H9 (cell line): ENCODE measurements around the gene ACTA1. TPM values are rescaled to one million over a fixed set of nuclear protein-coding genes. Genes with fewer than 3 reads are reported as not detected.
A peak's percentile ranks its signal among the peaks of the same experiment; 100 is the strongest.

Experiments
- DNase-seq: peaks from one replicate; pipeline ENCODE4 v3.0.0-alpha.2; 2017
- H2AFZ ChIP-seq: one replicate; pipeline ENCODE4 v1.6.1; 2013; ENCODE audit warnings: mild to moderate bottlenecking, low read length, control low read depth, moderate library complexity
- H2AK5ac ChIP-seq: 2 replicates; pipeline ENCODE4 v1.6.1; 2013; ENCODE audit warnings: low read length, control low read depth, mixed read lengths; ENCODE audit not compliant: insufficient read length
- H2BK120ac ChIP-seq: one replicate; pipeline ENCODE4 v1.6.1; 2013; ENCODE audit warnings: low read depth, mild to moderate bottlenecking, low read length, control low read depth, inconsistent platforms; ENCODE audit not compliant: poor library complexity, severe bottlenecking
- H2BK12ac ChIP-seq: 2 replicates; pipeline ENCODE4 v1.6.1; 2013; ENCODE audit warnings: low read length, control low read depth, mixed read lengths, low read depth; ENCODE audit not compliant: insufficient read length
- H2BK15ac ChIP-seq: 2 replicates; pipeline ENCODE4 v1.6.1; 2013; ENCODE audit warnings: low read depth, low read length, control low read depth
- H2BK20ac ChIP-seq: one replicate; pipeline ENCODE4 v1.6.1; 2013; ENCODE audit warnings: low read depth, mild to moderate bottlenecking, low read length, control low read depth, inconsistent platforms; ENCODE audit not compliant: poor library complexity, severe bottlenecking
- H2BK5ac ChIP-seq: 2 replicates; pipeline ENCODE4 v1.6.1; 2013; ENCODE audit warnings: low read length, control low read depth, mixed read lengths; ENCODE audit not compliant: insufficient read length
- H3K14ac ChIP-seq: 2 replicates; pipeline ENCODE4 v1.6.1; 2013; ENCODE audit warnings: low read length, control low read depth; ENCODE audit not compliant: insufficient read depth
- H3K18ac ChIP-seq: 2 replicates; pipeline ENCODE4 v1.6.1; 2013; ENCODE audit warnings: low read depth, mild to moderate bottlenecking, mixed read lengths, low read length, control low read depth; ENCODE audit not compliant: insufficient read length
- H3K23ac ChIP-seq: 2 replicates; pipeline ENCODE4 v1.6.1; 2013; ENCODE audit warnings: low read length, control low read depth, mixed read lengths, low read depth; ENCODE audit not compliant: insufficient read length
- H3K23me2 ChIP-seq: 2 replicates; pipeline ENCODE4 v1.6.1; 2013; ENCODE audit warnings: low read depth, mild to moderate bottlenecking, mixed read lengths, low read length, control low read depth; ENCODE audit not compliant: insufficient read length, poor library complexity, severe bottlenecking
- H3K27ac ChIP-seq: 2 replicates; pipeline ENCODE4 v1.5.1; 2013; ENCODE audit warnings: low read length, control low read depth, mixed read lengths, low read depth; ENCODE audit not compliant: insufficient read length
- H3K27me3 ChIP-seq: 2 replicates; pipeline ENCODE4 v1.6.1; 2013; ENCODE audit warnings: low read length, control low read depth, inconsistent platforms; ENCODE audit not compliant: insufficient read depth
- H3K4ac ChIP-seq: 2 replicates; pipeline ENCODE4 v1.6.1; 2013; ENCODE audit warnings: low read depth, mild to moderate bottlenecking, control low read depth, inconsistent platforms, low read length, moderate library complexity
- H3K4me1 ChIP-seq: 2 replicates; pipeline ENCODE4 v1.6.1; 2013; ENCODE audit warnings: low read length, control low read depth, inconsistent platforms; ENCODE audit not compliant: insufficient read depth
- H3K4me2 ChIP-seq: 2 replicates; pipeline ENCODE4 v1.6.1; 2013; ENCODE audit warnings: low read length, control low read depth, mixed read lengths; ENCODE audit not compliant: insufficient read length, insufficient read depth
- H3K56ac ChIP-seq: 2 replicates; pipeline ENCODE4 v1.6.1; 2013; ENCODE audit warnings: low read depth, mild to moderate bottlenecking, mixed read lengths, low read length, control low read depth; ENCODE audit not compliant: insufficient read length
- H3K79me1 ChIP-seq: 2 replicates; pipeline ENCODE4 v1.6.1; 2013; ENCODE audit warnings: low read depth, mild to moderate bottlenecking, moderate library complexity, low read length, control low read depth, inconsistent platforms; ENCODE audit not compliant: insufficient read depth, poor library complexity, severe bottlenecking
- H3K79me2 ChIP-seq: 2 replicates; pipeline ENCODE4 v1.6.1; 2013; ENCODE audit warnings: low read length, control low read depth, inconsistent platforms; ENCODE audit not compliant: insufficient read depth
- H3K9ac ChIP-seq: 2 replicates; pipeline ENCODE4 v1.6.1; 2013; ENCODE audit warnings: low read length, control low read depth, mixed read lengths; ENCODE audit not compliant: insufficient read length; ENCODE audit errors: extremely low read depth
- H3K9me3 ChIP-seq: one replicate; pipeline ENCODE4 v1.6.1; 2013; ENCODE audit warnings: low read depth, low read length, inconsistent platforms; ENCODE audit not compliant: control insufficient read depth
- H3T11ph ChIP-seq: one replicate; pipeline ENCODE4 v1.6.1; 2013; ENCODE audit warnings: mild to moderate bottlenecking, low read length, control low read depth, inconsistent platforms
- H4K20me1 ChIP-seq: one replicate; pipeline ENCODE4 v1.6.1; 2013; ENCODE audit not compliant: control insufficient read depth, insufficient read length, insufficient read depth
- H4K5ac ChIP-seq: 2 replicates; pipeline ENCODE4 v1.6.1; 2013; ENCODE audit warnings: low read depth, mild to moderate bottlenecking, mixed read lengths, low read length, control low read depth; ENCODE audit not compliant: insufficient read length
- H4K8ac ChIP-seq: replicated peaks from 2 replicates; pipeline ENCODE4 v1.6.1; 2013; ENCODE audit warnings: low read length, control low read depth, mixed read lengths, low read depth; ENCODE audit not compliant: insufficient read length
- H4K91ac ChIP-seq: 2 replicates; pipeline ENCODE4 v1.6.1; 2013; ENCODE audit warnings: low read depth, mild to moderate bottlenecking, moderate library complexity, mixed read lengths, low read length, control low read depth; ENCODE audit not compliant: insufficient read length
- H3K27ac Mint-ChIP-seq, 3 experiments: 2 replicates in 2 of 3; 3 replicates in 1 of 3; pipeline ENCODE4 v1.8.0; 2020 to 2021; ENCODE audit warnings: mixed read lengths in 3 of 3, mild to moderate bottlenecking in 1 of 3, moderate library complexity in 1 of 3
- H3K27me3 Mint-ChIP-seq: 2 replicates; pipeline ENCODE4 v1.8.0; 2021; ENCODE audit warnings: low read depth, mild to moderate bottlenecking, moderate library complexity, mixed read lengths
- H3K36me3 Mint-ChIP-seq, 3 experiments: 2 replicates in 2 of 3; 3 replicates in 1 of 3; pipeline ENCODE4 v1.8.0; 2020 to 2021; ENCODE audit warnings: low read depth in 3 of 3, mixed read lengths in 3 of 3; ENCODE audit not compliant: insufficient read depth in 1 of 3
- H3K4me1 Mint-ChIP-seq, 2 experiments: 2 replicates each; pipeline ENCODE4 v1.8.0; 2020; ENCODE audit warnings: mixed read lengths in 2 of 2
- H3K4me3 Mint-ChIP-seq, 2 experiments: 2 replicates in 1 of 2; 3 replicates in 1 of 2; pipeline ENCODE4 v1.8.0; 2020 to 2021; ENCODE audit warnings: mild to moderate bottlenecking in 2 of 2, mixed read lengths in 2 of 2, moderate library complexity in 1 of 2
- H3K9me3 Mint-ChIP-seq, 2 experiments: 2 replicates in 1 of 2; 3 replicates in 1 of 2; pipeline ENCODE4 v1.8.0; 2020; ENCODE audit warnings: mild to moderate bottlenecking in 2 of 2, mixed read lengths in 2 of 2, moderate library complexity in 1 of 2
- WGBS: extraction: QIAGEN DNeasy Blood & Tissue Kit; methylation state at CpG from one replicate; pipeline ENCODE4 v1.1.7; 2013; ENCODE audit warnings: missing lambda C conversion rate, low lambda C conversion rate, mixed read lengths; ENCODE audit not compliant: insufficient read length; ENCODE audit errors: extremely low coverage; 5-methylcytosine and 5-hydroxymethylcytosine counted together
- total RNA-seq: library from RNA; stranded (reverse); gene quantifications from 2 replicates; pipeline ENCODE4 v1.2.1, GENCODE V29; 2021
- TF ChIP-seq, protein P1 (sequence below): fragments of 200-600 bp; sonication (generic); conservative IDR thresholded peaks from 3 replicates; pipeline ENCODE4 v1.8.0; 2021; ENCODE audit warnings: antibody characterized with exemption, mild to moderate bottlenecking

Gene ACTA1
- total RNA-seq, 1 experiment from 2014 or later, result 48.5 TPM

DNA sequence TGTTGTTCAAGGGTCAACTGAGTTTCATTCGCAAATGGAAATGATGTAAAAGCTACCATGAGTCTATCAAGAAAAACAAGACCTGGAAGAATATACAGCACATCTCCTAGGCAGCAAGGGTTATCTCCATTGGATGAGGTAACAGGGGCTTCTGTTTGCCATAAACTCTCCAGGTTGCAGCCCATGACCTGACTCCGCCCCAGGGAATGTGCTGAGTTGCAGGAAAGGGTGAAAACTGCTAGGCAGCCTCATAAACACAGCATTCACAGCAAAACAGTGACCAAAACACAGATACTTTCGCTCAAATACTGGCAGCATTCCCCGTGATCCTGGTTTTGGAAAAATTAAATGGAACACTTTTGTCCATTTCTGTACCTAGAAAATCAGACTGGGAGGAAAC, 20.2 kb upstream of the ACTA1 start:
- Histone ChIP-seq H2BK120ac (no peak overlapping the region), H2BK15ac (no peak overlapping the region), H3K79me1 (no peaks in the 10 kb centered on the region), H3K4me1 (no peaks in the 10 kb centered on the region), H3K9ac (no peak overlapping the region), H4K91ac (no peak overlapping the region), H3T11ph (no peak overlapping the region), H3K27me3 (no peaks in the 10 kb centered on the region), H2AFZ (no peak overlapping the region), H3K9me3 (no peaks in the 10 kb centered on the region), H4K5ac (no peak overlapping the region), H3K4me2 (no peak overlapping the region), H3K14ac (no peak overlapping the region; the same call in 1 of the 2 replicates), H4K8ac (no peak overlapping the region), H3K23me2 (no peaks in the 10 kb centered on the region), H3K4ac (no peak overlapping the region), H2AK5ac (no peak overlapping the region), H3K23ac (no peak overlapping the region), H4K20me1 (no peaks in the 10 kb centered on the region), H3K79me2 (no peaks in the 10 kb centered on the region), H3K56ac (no peak overlapping the region), H3K18ac (no peak overlapping the region), H2BK5ac (no peak overlapping the region), H2BK12ac (no peak overlapping the region), H2BK20ac (no peak overlapping the region), H3K27ac (no peak overlapping the region)
- peak overlapping the region in 1 of 3 experiments; percentile 24; a peak in 2 of 7 replicates for H3K27ac Mint-ChIP-seq
- no peaks in the 10 kb centered on the region for H3K9me3 Mint-ChIP-seq
- DNase-seq, result no peak
- peaks cover 11 to 44% (median 23%) of the 10 kb centered on the region in 3 experiments; a peak in 6 of 7 replicates for H3K36me3 Mint-ChIP-seq
- WGBS, result no CpG with 5 or more reads among the region's 4 CpGs
- TF ChIP-seq, protein P1, sequence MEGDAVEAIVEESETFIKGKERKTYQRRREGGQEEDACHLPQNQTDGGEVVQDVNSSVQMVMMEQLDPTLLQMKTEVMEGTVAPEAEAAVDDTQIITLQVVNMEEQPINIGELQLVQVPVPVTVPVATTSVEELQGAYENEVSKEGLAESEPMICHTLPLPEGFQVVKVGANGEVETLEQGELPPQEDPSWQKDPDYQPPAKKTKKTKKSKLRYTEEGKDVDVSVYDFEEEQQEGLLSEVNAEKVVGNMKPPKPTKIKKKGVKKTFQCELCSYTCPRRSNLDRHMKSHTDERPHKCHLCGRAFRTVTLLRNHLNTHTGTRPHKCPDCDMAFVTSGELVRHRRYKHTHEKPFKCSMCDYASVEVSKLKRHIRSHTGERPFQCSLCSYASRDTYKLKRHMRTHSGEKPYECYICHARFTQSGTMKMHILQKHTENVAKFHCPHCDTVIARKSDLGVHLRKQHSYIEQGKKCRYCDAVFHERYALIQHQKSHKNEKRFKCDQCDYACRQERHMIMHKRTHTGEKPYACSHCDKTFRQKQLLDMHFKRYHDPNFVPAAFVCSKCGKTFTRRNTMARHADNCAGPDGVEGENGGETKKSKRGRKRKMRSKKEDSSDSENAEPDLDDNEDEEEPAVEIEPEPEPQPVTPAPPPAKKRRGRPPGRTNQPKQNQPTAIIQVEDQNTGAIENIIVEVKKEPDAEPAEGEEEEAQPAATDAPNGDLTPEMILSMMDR, result no peak
- no peaks in the 10 kb centered on the region for H3K27me3 Mint-ChIP-seq
- no peak overlapping the region for H3K4me3 Mint-ChIP-seq
- H3K4me1 Mint-ChIP-seq, result no peaks in the 10 kb centered on the region
